Stimulated activated CD4-positive, alpha-beta T cell treated with anti-CD3 and anti-CD28 coated beads, Interleukin-12 subunit alpha, Interleukin-12 subunit beta, amount 100 ng/mL, for 24 hours (primary cell): ENCODE results near the gene CDC42EP2.
"Not testable (repeated sequence)": the region's sequence is repeated elsewhere in the genome, so short reads cannot be mapped to it uniquely, and the experiment has no call there.

Source experiments
- DNase-seq, 2 experiments: peaks; one replicate each; pipeline ENCODE4 v3.0.0-alpha.2; 2020; ENCODE audit warnings: low read depth in 2 of 2

CDC42EP2 gene

GRCh38 chr11:65320386-65321075 is 5.9 kb downstream of the CDC42EP2 start:
- no peak for DNase-seq

GRCh38 chr11:65321076-65321475 is 6.4 kb downstream of the CDC42EP2 start:
- no peak for DNase-seq

GRCh38 chr11:65321828-65322485 is 7.3 kb downstream of the CDC42EP2 start:
- DNase-seq = no peak

- DNase-seq = no peak
Measured at GRCh38 chr11:65323813-65324212, 9.1 kb downstream of the CDC42EP2 start.

- no peak for DNase-seq
Measured at GRCh38 chr11:65325435-65325834, 10.8 kb downstream of the CDC42EP2 start.

- no peak for DNase-seq
Measured at GRCh38 chr11:65327021-65327420, 12.4 kb downstream of the CDC42EP2 start.

GRCh38 chr11:65329478-65329877 is 14.8 kb downstream of the CDC42EP2 start:
- DNase-seq = no peak

GRCh38 chr11:65329944-65330403 is 15.3 kb downstream of the CDC42EP2 start:
- peak; percentile 60 to 88 for DNase-seq

GRCh38 chr11:65330544-65330943 is 15.9 kb downstream of the CDC42EP2 start:
- DNase-seq = no peak

- not testable (repeated sequence) for DNase-seq
Measured at GRCh38 chr11:65332591-65332990, 17.9 kb downstream of the CDC42EP2 start.

- DNase-seq = no peak
Measured at GRCh38 chr11:65334696-65335295, 20.1 kb downstream of the CDC42EP2 start.

GRCh38 chr11:65338676-65339075 is 24.0 kb downstream of the CDC42EP2 start:
- no peak for DNase-seq

- no peak for DNase-seq
Measured at GRCh38 chr11:65340226-65340625, 25.6 kb downstream of the CDC42EP2 start.

- no peak for DNase-seq
Measured at GRCh38 chr11:65341856-65342255, 27.2 kb downstream of the CDC42EP2 start.

- DNase-seq = no peak
Measured at GRCh38 chr11:65351511-65351910, 36.8 kb downstream of the CDC42EP2 start.

GRCh38 chr11:65352783-65353182 is 38.1 kb downstream of the CDC42EP2 start:
- DNase-seq = no peak

- DNase-seq = no peak
Measured at GRCh38 chr11:65353376-65353775, 38.7 kb downstream of the CDC42EP2 start.

- no peak for DNase-seq
Measured at GRCh38 chr11:65353900-65354264, 39.2 kb downstream of the CDC42EP2 start.

GRCh38 chr11:65354265-65355012 is 39.8 kb downstream of the CDC42EP2 start, which contains the start of gene TIGD3:
Gene TIGD3, plus strand, starts transcription at chr11:65354751. Its CDS starts 1,058 bp downstream, at chr11:65355809.
- peak; percentile 89 to 98 for DNase-seq

- peak in 1 of 2 experiments; percentile 41 for DNase-seq
Measured at GRCh38 chr11:65355013-65355775, 40.5 kb downstream of the CDC42EP2 start.

- no peak for DNase-seq
Measured at GRCh38 chr11:65355776-65356393, 41.2 kb downstream of the CDC42EP2 start.
